C4-2B (cell line): ENCODE data around the gene MCMBP.
A peak's percentile ranks its signal among the peaks of the same experiment; 100 is the strongest.

Experiments used
- ZFX ChIP-seq: fragments of 450-650 bp; IDR thresholded peaks from 2 replicates; pipeline ENCODE4 v1.6.1; 2017
- TF ChIP-seq, protein P1 (sequence below): fragments of 450-650 bp; conservative IDR thresholded peaks from 2 replicates; pipeline ENCODE4 v1.5.1; 2017; ENCODE audit warnings: mild to moderate bottlenecking

DNA sequence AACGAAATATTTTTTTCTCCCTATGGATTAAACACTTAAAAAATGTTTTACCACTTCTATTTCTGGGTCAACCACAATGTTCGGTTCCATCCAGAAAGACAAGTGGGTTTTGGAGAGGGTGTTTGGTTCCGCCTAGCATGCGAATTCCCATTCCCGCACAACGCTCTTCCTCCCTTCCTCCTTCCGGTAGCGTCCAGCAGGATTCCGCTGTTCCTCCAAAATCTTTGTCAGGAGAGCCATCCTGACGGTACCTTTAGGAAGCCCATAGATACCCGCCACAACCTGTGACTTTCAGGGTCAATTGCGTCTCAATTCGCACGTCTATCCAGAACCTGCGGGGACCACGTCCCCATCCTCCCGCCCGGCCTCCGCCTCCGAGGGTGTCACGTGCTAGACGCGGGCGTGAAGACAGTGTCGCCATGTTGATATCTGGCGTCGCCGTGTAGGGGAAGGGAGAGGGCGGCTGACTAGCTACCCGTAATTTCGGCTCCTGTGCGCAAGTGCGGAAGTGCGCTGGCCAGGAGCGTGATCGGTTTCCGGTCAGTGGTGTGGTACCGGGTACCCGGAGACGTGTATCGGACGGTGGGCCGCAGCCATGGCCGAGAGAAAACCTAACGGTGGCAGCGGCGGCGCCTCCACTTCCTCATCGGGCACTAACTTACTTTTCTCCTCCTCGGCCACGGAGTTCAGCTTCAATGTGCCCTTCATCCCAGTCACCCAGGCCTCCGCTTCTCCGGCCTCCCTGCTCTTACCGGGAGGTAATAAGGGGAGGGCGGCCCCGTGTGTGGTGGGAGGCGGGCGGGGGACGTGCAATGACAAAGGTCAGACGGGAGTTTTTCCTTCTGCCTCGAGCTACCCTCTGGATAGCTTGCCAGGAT, 19.8 kb upstream of the MCMBP start, which contains the start of gene SEC23IP:
- TF ChIP-seq, protein P1, sequence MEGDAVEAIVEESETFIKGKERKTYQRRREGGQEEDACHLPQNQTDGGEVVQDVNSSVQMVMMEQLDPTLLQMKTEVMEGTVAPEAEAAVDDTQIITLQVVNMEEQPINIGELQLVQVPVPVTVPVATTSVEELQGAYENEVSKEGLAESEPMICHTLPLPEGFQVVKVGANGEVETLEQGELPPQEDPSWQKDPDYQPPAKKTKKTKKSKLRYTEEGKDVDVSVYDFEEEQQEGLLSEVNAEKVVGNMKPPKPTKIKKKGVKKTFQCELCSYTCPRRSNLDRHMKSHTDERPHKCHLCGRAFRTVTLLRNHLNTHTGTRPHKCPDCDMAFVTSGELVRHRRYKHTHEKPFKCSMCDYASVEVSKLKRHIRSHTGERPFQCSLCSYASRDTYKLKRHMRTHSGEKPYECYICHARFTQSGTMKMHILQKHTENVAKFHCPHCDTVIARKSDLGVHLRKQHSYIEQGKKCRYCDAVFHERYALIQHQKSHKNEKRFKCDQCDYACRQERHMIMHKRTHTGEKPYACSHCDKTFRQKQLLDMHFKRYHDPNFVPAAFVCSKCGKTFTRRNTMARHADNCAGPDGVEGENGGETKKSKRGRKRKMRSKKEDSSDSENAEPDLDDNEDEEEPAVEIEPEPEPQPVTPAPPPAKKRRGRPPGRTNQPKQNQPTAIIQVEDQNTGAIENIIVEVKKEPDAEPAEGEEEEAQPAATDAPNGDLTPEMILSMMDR, result no peak
- peak; percentile 56 for TF ChIP-seq ZFX
